Colonic mucosa (tissue), 4 donors: ENCODE measurements around the gene FATE1. TPM values are rescaled to one million over a fixed set of nuclear protein-coding genes. Genes with fewer than 3 reads are reported as not detected.

Experiments used
- DNase-seq: peaks from one replicate; pipeline ENCODE4 v3.0.0-alpha.2; 2020
- H3K27ac ChIP-seq: fragments of 200-600 bp; one replicate; pipeline ENCODE4 v1.8.0; 2021
- H3K27me3 ChIP-seq: fragments of 200-600 bp; one replicate; pipeline ENCODE4 v1.8.0; 2021
- H3K36me3 ChIP-seq: fragments of 200-600 bp; one replicate; pipeline ENCODE4 v1.8.0; 2021
- H3K4me1 ChIP-seq: fragments of 200-600 bp; one replicate; pipeline ENCODE4 v1.8.0; 2021; ENCODE audit warnings: mild to moderate bottlenecking
- H3K4me3 ChIP-seq: fragments of 200-600 bp; one replicate; pipeline ENCODE4 v1.8.0; 2021
- H3K9ac ChIP-seq, 2 donors: one replicate each; pipeline ENCODE4 v1.7.0; 2013; ENCODE audit warnings: control low read depth in 2 of 2, low read depth in 2 of 2, low read length in 2 of 2
- H3K9me3 ChIP-seq: fragments of 200-600 bp; one replicate; pipeline ENCODE4 v1.8.0; 2021
- CTCF ChIP-seq: fragments of 200-600 bp; IDR thresholded peaks from one replicate; pipeline ENCODE4 v1.8.0; 2022; ENCODE audit warnings: antibody characterized with exemption, mild to moderate bottlenecking
- intact Hi-C: fragments of 100-400 bp; cut with DNase I; formaldehyde crosslinking; loops from one replicate; pipeline ENCODE4 v1.14.1; 2022
- total RNA-seq, 2 donors: library from RNA; stranded (reverse); fragmentation: NEBNext Ultra II Directional in 1 of 2; extraction: Animal tissue kit (Norgen Biotek cat#: 25700) in 1 of 2; gene quantifications; one replicate each; pipeline ENCODE4 v1.2.1, GENCODE V29; 2021
- donor health status: healthy.
- donor health status: DM: no; HTN: no; CAD: no.
- donor health status: DM: no; HTN: no; CAD: no.

FATE1 gene
- total RNA-seq, 2 donors from 2014 or later = not detected

- DNase-seq = no peak
- Histone ChIP-seq H3K9me3 (no peaks in the 10 kb centered on the region), H3K27ac (no peak overlapping the region), H3K36me3 (no peaks in the 10 kb centered on the region), H3K4me1 (no peaks in the 10 kb centered on the region), H3K27me3 (no peaks in the 10 kb centered on the region), H3K9ac (no peak overlapping the region), H3K4me3 (no peak overlapping the region)
- intact Hi-C loops = no loop called here
- no peak for TF ChIP-seq CTCF
These were observed 8.9 kb downstream of the FATE1 start for GRCh38 chrX:151724563-151725337.

- H3K27me3 ChIP-seq = no peaks in the 10 kb centered on the region
- TF ChIP-seq CTCF = no peak
- no peak overlapping the region for H3K9ac ChIP-seq
- H3K36me3 ChIP-seq = no peaks in the 10 kb centered on the region
- intact Hi-C loops = no loop called here
- H3K4me3 ChIP-seq = no peak overlapping the region
- no peak overlapping the region for H3K27ac ChIP-seq
- no peaks in the 10 kb centered on the region for H3K9me3 ChIP-seq
- no peak for DNase-seq
- no peaks in the 10 kb centered on the region for H3K4me1 ChIP-seq
These were observed 9.4 kb downstream of the FATE1 start for GRCh38 chrX:151725338-151725614.

- Histone ChIP-seq H3K27me3 (no peaks in the 10 kb centered on the region), H3K9ac (no peak overlapping the region), H3K9me3 (no peaks in the 10 kb centered on the region), H3K4me3 (no peak overlapping the region), H3K4me1 (no peaks in the 10 kb centered on the region), H3K27ac (no peak overlapping the region), H3K36me3 (no peaks in the 10 kb centered on the region)
- TF ChIP-seq CTCF = no peak
- intact Hi-C loops = no loop called here
- no peak for DNase-seq
These were observed 10.9 kb downstream of the FATE1 start for GRCh38 chrX:151726751-151727150.

- H3K4me3 ChIP-seq = no peak overlapping the region
- H3K27ac ChIP-seq = no peak overlapping the region
- H3K27me3 ChIP-seq = no peaks in the 10 kb centered on the region
- no peak overlapping the region for H3K9ac ChIP-seq
- H3K36me3 ChIP-seq = no peaks in the 10 kb centered on the region
- TF ChIP-seq CTCF = no peak
- intact Hi-C loops = no loop called here
- H3K4me1 ChIP-seq = no peaks in the 10 kb centered on the region
- H3K9me3 ChIP-seq = no peaks in the 10 kb centered on the region
- no peak for DNase-seq
These were observed 11.5 kb downstream of the FATE1 start for GRCh38 chrX:151727346-151727745.

GRCh38 chrX:151729056-151729725 lies 13.4 kb downstream of the FATE1 start:
- intact Hi-C loops = no loop called here

More at GRCh38 chrX:151729056-151729725, 13.4 kb downstream of the FATE1 start:
- Histone ChIP-seq H3K27ac (no peak overlapping the region), H3K9ac (no peak overlapping the region), H3K27me3 (no peaks in the 10 kb centered on the region), H3K4me3 (no peak overlapping the region), H3K9me3 (no peaks in the 10 kb centered on the region), H3K36me3 (no peaks in the 10 kb centered on the region), H3K4me1 (no peaks in the 10 kb centered on the region)
- no peak for DNase-seq
- no peak for TF ChIP-seq CTCF
